Stimulated activated CD4-positive, alpha-beta T cell treated with anti-CD3 and anti-CD28 coated beads, TNF-alpha, amount 100 ng/mL, for 1 hour (primary cell): ENCODE measurements around the gene GCN1.
"Not testable (repeated sequence)": the region's sequence is repeated elsewhere in the genome, so short reads cannot be mapped to it uniquely, and the experiment has no call there.

Experiments used
- DNase-seq, 3 donors: peaks; one replicate each; pipeline ENCODE4 v3.0.0-alpha.2; 2020; ENCODE audit warnings: low read depth in 3 of 3, low spot score in 1 of 3

The GCN1 gene

GRCh38 chr12:120194534-120195395, at the start of gene GCN1:
GCN1 (minus strand) TSS chr12:120194715; CDS start chr12:120194697, 18 bp downstream.
- peak; percentile 64 to 87 (median 76) for DNase-seq

- no peak for DNase-seq
Measured at GRCh38 chr12:120242971-120243699, 48.6 kb upstream of the GCN1 start.

- DNase-seq = no peak
Measured at GRCh38 chr12:120242275-120242799, 47.8 kb upstream of the GCN1 start.

- no peak for DNase-seq
Measured at GRCh38 chr12:120241561-120242274, 47.2 kb upstream of the GCN1 start.

GRCh38 chr12:120240495-120240833, 45.9 kb upstream of the GCN1 start:
- no peak for DNase-seq

GRCh38 chr12:120239776-120240494, 45.4 kb upstream of the GCN1 start:
- DNase-seq = no peak

- no peak for DNase-seq
Measured at GRCh38 chr12:120238839-120239445, 44.4 kb upstream of the GCN1 start.

GRCh38 chr12:120238217-120238616, 43.7 kb upstream of the GCN1 start:
- no peak for DNase-seq

- DNase-seq = no peak
Measured at GRCh38 chr12:120237360-120238171, 43.1 kb upstream of the GCN1 start.

GRCh38 chr12:120236809-120237208, 42.3 kb upstream of the GCN1 start:
- not testable (repeated sequence) for DNase-seq

GRCh38 chr12:120235369-120236323, 41.1 kb upstream of the GCN1 start:
- DNase-seq = no peak

- DNase-seq = no peak
Measured at GRCh38 chr12:120234643-120235368, 40.3 kb upstream of the GCN1 start.

- DNase-seq = peak; percentile 37 to 55 (median 47)
Measured at GRCh38 chr12:120231316-120232011, 36.9 kb upstream of the GCN1 start.

- no peak for DNase-seq
Measured at GRCh38 chr12:120230974-120231315, 36.4 kb upstream of the GCN1 start.

- DNase-seq = no peak
Measured at GRCh38 chr12:120230326-120230973, 35.9 kb upstream of the GCN1 start.

GRCh38 chr12:120229487-120230325, 35.2 kb upstream of the GCN1 start:
- DNase-seq = no peak
